ENCODE data around the gene ZNF230. TPM values are rescaled to one million over a fixed set of nuclear protein-coding genes. Genes with fewer than 3 reads are reported as not detected.
A peak's percentile ranks its signal among the peaks of the same experiment; 100 is the strongest.

The ZNF230 gene
- polyA plus RNA-seq, 1 of the 3 experiments (the other 2 are of a cell fraction), result 1.8 TPM

GRCh38 chr19:44002566-44003460 is at the start of gene ZNF230 (continued):
- TF ChIP-seq, protein P1, sequence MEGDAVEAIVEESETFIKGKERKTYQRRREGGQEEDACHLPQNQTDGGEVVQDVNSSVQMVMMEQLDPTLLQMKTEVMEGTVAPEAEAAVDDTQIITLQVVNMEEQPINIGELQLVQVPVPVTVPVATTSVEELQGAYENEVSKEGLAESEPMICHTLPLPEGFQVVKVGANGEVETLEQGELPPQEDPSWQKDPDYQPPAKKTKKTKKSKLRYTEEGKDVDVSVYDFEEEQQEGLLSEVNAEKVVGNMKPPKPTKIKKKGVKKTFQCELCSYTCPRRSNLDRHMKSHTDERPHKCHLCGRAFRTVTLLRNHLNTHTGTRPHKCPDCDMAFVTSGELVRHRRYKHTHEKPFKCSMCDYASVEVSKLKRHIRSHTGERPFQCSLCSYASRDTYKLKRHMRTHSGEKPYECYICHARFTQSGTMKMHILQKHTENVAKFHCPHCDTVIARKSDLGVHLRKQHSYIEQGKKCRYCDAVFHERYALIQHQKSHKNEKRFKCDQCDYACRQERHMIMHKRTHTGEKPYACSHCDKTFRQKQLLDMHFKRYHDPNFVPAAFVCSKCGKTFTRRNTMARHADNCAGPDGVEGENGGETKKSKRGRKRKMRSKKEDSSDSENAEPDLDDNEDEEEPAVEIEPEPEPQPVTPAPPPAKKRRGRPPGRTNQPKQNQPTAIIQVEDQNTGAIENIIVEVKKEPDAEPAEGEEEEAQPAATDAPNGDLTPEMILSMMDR (IDR thresholded peaks at IDR 0.05), result no peak
- TF ChIP-seq GATA2 (CRISPR knock-in tag; IDR thresholded peaks at IDR 0.05), result no peak
- no peak for TF ChIP-seq SMC3 (IDR thresholded peaks at IDR 0.05; ENCODE audit: low read depth, low read length)
- TF ChIP-seq FOSL2 (IDR thresholded peaks at IDR 0.05; ENCODE audit: borderline replicate concordance, low read depth), result no peak
- TF ChIP-seq SIN3A (IDR thresholded peaks at IDR 0.05; ENCODE audit: borderline replicate concordance, low read depth, low read length), result peak; percentile 43; the same call in 1 of the 2 replicates
- TF ChIP-seq, protein P2, sequence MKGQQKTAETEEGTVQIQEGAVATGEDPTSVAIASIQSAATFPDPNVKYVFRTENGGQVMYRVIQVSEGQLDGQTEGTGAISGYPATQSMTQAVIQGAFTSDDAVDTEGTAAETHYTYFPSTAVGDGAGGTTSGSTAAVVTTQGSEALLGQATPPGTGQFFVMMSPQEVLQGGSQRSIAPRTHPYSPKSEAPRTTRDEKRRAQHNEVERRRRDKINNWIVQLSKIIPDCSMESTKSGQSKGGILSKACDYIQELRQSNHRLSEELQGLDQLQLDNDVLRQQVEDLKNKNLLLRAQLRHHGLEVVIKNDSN (IDR thresholded peaks at IDR 0.05; ENCODE audit: borderline replicate concordance, low read depth), result no peak
- TF ChIP-seq IRF3 (IDR thresholded peaks at IDR 0.05; ENCODE audit: low read depth, low read length), result no peak

DNA sequence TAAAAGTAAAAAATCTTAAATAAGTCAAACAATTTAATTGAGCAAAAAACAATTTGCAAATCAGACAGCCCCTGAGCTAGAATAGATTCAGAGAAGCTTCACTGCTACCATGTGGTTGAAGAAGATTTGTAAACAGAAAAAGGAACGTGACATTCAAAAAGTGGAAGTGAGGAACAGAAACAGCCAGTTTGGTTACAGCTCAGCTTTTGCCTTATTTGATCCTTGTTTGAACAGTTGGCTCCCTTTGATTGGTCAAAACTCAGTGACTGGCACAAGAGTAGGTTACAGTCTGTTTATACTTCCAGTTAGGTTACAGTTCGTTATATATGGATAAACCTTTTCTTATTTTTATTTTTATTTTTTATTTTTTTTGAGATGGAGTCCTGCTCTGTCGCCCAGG is 45.9 kb upstream of the ZNF230 start:
- H3K9me2 ChIP-seq, result no peaks in the 10 kb centered on the region
- H3K27me3 ChIP-seq (ENCODE audit: insufficient read depth), result no peaks in the 10 kb centered on the region
- WGBS (ENCODE audit: low lambda C conversion rate), result 77% methylated on average over 3 of the region's 3 CpGs
- H3K4me1 ChIP-seq (ENCODE audit: control insufficient read depth in 1 of 2, insufficient read depth in 2 of 2, low read depth in 1 of 2, low read length in 1 of 2), result no peaks in the 10 kb centered on the region
- H3K27ac ChIP-seq (ENCODE audit: low read depth in 2 of 2, low read length in 1 of 2), result no peak overlapping the region
- H2AFZ ChIP-seq (ENCODE audit: low read depth), result no peak overlapping the region
- H3K36me3 ChIP-seq (replicated peaks in 1 of 2; ENCODE audit: control insufficient read depth in 1 of 2, insufficient read depth in 2 of 2, low read length in 1 of 2), result peaks cover 4 to 13% of the 10 kb centered on the region in 2 experiments
- no peaks in the 10 kb centered on the region for H3F3A ChIP-seq (replicated peaks; ENCODE audit: insufficient read depth)
- POLR2A ChIA-PET, result no interaction called here
- no peaks in the 10 kb centered on the region for H4K20me1 ChIP-seq (ENCODE audit: insufficient read depth)
- H3K4me3 ChIP-seq (ENCODE audit: low read depth in 2 of 2, low read length in 1 of 2), result no peak overlapping the region
- no peak for DNase-seq
- TF ChIP-seq RXRA (IDR thresholded peaks at IDR 0.05; ENCODE audit: borderline replicate concordance, low read depth) (no peak), FOXJ3 (CRISPR knock-in tag; IDR thresholded peaks at IDR 0.05) (no peak), MEF2A (IDR thresholded peaks at IDR 0.05; ENCODE audit: borderline replicate concordance, low read depth) (no peak), SIN3A (IDR thresholded peaks at IDR 0.05; ENCODE audit: borderline replicate concordance, low read depth, low read length) (no peak)
- H3K4me2 ChIP-seq, result no peak overlapping the region
- peaks cover 4% of the 10 kb centered on the region; the same call in 1 of the 2 replicates for H3K9me3 ChIP-seq
- no peak overlapping the region for H3K9ac ChIP-seq
- CTCF ChIA-PET, result no interaction called here
- H3K79me2 ChIP-seq (ENCODE audit: insufficient read depth), result peaks cover 6% of the 10 kb centered on the region; the same call in 1 of the 2 replicates
